Endothelial cell (in vitro differentiated cells): ENCODE measurements around the gene GRAMD1A. TPM values are rescaled to one million over a fixed set of nuclear protein-coding genes. Genes with fewer than 3 reads are reported as not detected.
"Not testable (repeated sequence)": the region's sequence is repeated elsewhere in the genome, so short reads cannot be mapped to it uniquely, and the experiment has no call there.

Experiments used
- DNase-seq: peaks from one replicate; pipeline ENCODE4 v3.0.0; 2021; ENCODE audit warnings: low spot score
- H3K27ac Mint-ChIP-seq: one replicate; pipeline ENCODE4 v1.8.0; 2021; ENCODE audit warnings: mixed read lengths, inconsistent platforms; ENCODE audit not compliant: unreplicated experiment
- H3K27me3 Mint-ChIP-seq: one replicate; pipeline ENCODE4 v1.8.0; 2021; ENCODE audit warnings: mild to moderate bottlenecking, moderate library complexity, mixed read lengths, inconsistent platforms; ENCODE audit not compliant: unreplicated experiment
- H3K36me3 Mint-ChIP-seq: one replicate; pipeline ENCODE4 v1.8.0; 2021; ENCODE audit warnings: mild to moderate bottlenecking, low read depth, mixed read lengths, inconsistent platforms; ENCODE audit not compliant: unreplicated experiment
- H3K4me1 Mint-ChIP-seq: one replicate; pipeline ENCODE4 v1.8.0; 2021; ENCODE audit warnings: mild to moderate bottlenecking, mixed read lengths, inconsistent platforms; ENCODE audit not compliant: unreplicated experiment
- H3K4me3 Mint-ChIP-seq: one replicate; pipeline ENCODE4 v1.8.0; 2021; ENCODE audit warnings: mild to moderate bottlenecking, mixed read lengths, inconsistent platforms; ENCODE audit not compliant: unreplicated experiment
- H3K9me3 Mint-ChIP-seq: one replicate; pipeline ENCODE4 v1.8.0; 2021; ENCODE audit warnings: mixed read lengths, inconsistent platforms; ENCODE audit not compliant: unreplicated experiment
- total RNA-seq: library from RNA; stranded (reverse); fragmentation: NEBNext Ultra II Directional; extraction: Animal tissue kit (Norgen Biotek cat#: 25700); gene quantifications from one replicate; pipeline ENCODE4 v1.2.1, GENCODE V29; 2021; ENCODE audit not compliant: unreplicated experiment
- TF ChIP-seq, protein P1 (sequence below): fragments of 200-600 bp; sonication (generic); IDR thresholded peaks from one replicate; pipeline ENCODE4 v1.5.0; 2021; ENCODE audit warnings: antibody characterized with exemption; ENCODE audit not compliant: unreplicated experiment

GRAMD1A gene
- total RNA-seq, 1 donor from 2014 or later = 156 TPM

DNA sequence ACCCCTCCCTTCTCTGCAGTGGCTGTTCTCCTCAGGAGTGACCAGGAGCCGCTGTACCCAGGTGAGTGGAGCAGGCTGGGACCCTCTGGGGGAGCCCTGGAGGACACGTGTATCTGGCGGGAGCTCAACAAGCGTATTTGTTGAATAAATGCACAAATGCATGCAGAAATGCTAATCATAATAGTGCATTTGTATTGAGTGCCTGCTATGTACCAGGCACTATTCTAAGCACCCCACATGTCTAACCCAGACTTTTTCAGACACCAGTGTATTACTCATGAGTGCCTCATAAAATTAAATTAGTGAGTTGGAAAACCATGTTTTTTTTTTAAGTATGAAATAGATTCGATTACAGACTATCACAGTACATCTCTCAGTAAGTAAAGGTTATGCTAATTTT lies 49.3 kb downstream of the GRAMD1A start:
- no peaks in the 10 kb centered on the region for H3K9me3 Mint-ChIP-seq
- no peak for DNase-seq
- H3K4me1 Mint-ChIP-seq = peaks cover 13% of the 10 kb centered on the region
- TF ChIP-seq, protein P1, sequence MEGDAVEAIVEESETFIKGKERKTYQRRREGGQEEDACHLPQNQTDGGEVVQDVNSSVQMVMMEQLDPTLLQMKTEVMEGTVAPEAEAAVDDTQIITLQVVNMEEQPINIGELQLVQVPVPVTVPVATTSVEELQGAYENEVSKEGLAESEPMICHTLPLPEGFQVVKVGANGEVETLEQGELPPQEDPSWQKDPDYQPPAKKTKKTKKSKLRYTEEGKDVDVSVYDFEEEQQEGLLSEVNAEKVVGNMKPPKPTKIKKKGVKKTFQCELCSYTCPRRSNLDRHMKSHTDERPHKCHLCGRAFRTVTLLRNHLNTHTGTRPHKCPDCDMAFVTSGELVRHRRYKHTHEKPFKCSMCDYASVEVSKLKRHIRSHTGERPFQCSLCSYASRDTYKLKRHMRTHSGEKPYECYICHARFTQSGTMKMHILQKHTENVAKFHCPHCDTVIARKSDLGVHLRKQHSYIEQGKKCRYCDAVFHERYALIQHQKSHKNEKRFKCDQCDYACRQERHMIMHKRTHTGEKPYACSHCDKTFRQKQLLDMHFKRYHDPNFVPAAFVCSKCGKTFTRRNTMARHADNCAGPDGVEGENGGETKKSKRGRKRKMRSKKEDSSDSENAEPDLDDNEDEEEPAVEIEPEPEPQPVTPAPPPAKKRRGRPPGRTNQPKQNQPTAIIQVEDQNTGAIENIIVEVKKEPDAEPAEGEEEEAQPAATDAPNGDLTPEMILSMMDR = no peak
- no peaks in the 10 kb centered on the region for H3K36me3 Mint-ChIP-seq
- H3K27me3 Mint-ChIP-seq = peaks cover 1% of the 10 kb centered on the region
- H3K4me3 Mint-ChIP-seq = no peak overlapping the region
- H3K27ac Mint-ChIP-seq = no peak overlapping the region

DNA sequence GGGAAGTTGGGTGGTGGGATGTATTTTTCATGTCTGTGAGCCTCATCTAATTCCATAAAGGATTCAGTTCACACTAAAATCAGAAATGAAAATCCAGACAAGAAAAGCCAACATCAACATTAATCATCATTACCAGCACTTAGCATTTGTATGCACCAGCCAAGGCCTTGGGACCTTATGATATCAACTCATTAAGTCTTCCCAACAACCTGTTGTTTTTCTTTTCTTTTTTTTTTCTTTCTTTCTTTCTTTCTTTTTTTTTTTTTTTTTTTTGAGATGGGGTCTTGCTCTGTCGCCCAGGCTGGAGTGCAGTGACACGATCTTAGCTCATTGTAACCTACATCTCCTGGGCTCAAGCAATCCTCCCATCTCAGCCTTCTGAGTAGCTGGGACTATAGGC lies 50.5 kb downstream of the GRAMD1A start:
- H3K4me3 Mint-ChIP-seq, H3K9me3 Mint-ChIP-seq, H3K27ac Mint-ChIP-seq, H3K36me3 Mint-ChIP-seq, H3K4me1 Mint-ChIP-seq, H3K27me3 Mint-ChIP-seq, DNase-seq: not testable (repeated sequence)

DNA sequence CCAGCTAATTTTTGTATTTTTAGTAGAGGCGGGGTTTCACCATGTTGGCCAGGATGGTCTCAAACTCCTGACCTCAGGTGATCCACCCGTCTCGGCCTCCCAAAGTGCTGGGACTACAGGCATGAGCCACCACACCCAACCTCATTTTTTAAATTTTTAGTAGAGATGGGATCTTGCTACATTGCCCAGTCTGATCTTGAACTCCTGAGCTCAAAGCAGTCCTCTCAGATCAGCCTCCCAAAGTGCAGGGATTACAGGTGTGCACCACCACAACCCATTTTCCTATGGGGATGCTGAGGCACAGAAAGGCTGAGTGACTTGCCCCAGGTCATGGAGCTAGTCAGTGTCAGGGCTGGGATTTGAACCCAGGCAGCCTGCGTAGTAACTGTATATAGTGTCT lies 51.1 kb downstream of the GRAMD1A start:
- not testable (repeated sequence) for H3K9me3 Mint-ChIP-seq, DNase-seq, H3K27me3 Mint-ChIP-seq, H3K4me3 Mint-ChIP-seq, H3K4me1 Mint-ChIP-seq, H3K27ac Mint-ChIP-seq, H3K36me3 Mint-ChIP-seq

DNA sequence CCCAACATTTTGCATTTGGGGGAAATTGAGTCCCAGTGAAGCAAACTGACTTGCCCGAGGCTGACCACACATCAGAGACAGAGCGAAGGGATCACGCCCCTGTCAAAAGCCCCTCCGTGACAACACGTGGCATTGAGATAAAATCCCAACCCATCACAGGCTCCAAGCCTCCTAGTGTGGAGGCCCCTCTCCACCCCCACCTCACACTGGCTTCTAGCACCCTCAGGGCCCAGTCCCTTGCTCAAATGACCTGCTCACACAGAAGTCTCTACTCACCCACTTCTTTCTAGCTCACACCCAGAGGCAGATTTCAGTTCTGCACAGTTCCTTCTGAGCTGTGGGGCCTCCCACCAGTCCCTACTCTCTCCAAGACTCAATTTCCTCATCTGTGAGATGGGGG lies 51.7 kb downstream of the GRAMD1A start:
- Mint-ChIP-seq H3K4me3 (no peak overlapping the region), H3K27me3 (peaks cover 3% of the 10 kb centered on the region), H3K9me3 (no peaks in the 10 kb centered on the region), H3K27ac (no peak overlapping the region), H3K36me3 (no peaks in the 10 kb centered on the region), H3K4me1 (peaks cover 3% of the 10 kb centered on the region)
- DNase-seq = no peak
- TF ChIP-seq, protein P1 = no peak

DNA sequence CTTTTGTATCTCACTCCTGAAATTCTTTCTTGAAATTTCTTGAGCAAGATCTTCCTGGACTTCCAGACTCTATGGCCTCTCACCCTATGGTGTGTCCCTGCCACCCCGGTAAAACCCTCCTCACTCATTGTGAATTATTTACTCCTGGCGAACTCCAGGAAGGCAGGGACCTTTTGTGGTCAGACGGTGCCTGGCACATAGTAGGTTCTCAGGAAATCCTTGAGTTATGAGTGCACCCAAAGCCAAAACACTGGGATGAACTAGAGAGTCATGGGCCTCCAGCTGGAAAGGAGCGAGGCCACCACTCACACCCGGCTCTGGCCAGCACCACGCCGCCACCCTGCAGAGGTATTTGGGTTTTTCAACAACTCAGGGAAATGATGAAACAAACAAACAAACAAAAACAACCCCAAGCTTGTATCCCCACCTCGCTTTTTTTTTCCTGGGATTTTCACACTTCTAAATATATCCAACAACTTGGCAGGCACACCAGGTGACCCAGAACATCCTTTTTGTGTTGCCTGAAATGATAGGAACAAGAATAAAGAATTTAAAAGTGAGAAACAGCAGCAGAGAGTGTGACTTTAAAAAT lies 52.6 kb downstream of the GRAMD1A start:
- TF ChIP-seq, protein P1 = no peak
- H3K9me3 Mint-ChIP-seq = no peaks in the 10 kb centered on the region
- H3K4me3 Mint-ChIP-seq = no peak overlapping the region
- no peak overlapping the region for H3K27ac Mint-ChIP-seq
- DNase-seq = no peak
- H3K4me1 Mint-ChIP-seq = peaks cover 3% of the 10 kb centered on the region
- no peaks in the 10 kb centered on the region for H3K36me3 Mint-ChIP-seq
- peaks cover 3% of the 10 kb centered on the region for H3K27me3 Mint-ChIP-seq

DNA sequence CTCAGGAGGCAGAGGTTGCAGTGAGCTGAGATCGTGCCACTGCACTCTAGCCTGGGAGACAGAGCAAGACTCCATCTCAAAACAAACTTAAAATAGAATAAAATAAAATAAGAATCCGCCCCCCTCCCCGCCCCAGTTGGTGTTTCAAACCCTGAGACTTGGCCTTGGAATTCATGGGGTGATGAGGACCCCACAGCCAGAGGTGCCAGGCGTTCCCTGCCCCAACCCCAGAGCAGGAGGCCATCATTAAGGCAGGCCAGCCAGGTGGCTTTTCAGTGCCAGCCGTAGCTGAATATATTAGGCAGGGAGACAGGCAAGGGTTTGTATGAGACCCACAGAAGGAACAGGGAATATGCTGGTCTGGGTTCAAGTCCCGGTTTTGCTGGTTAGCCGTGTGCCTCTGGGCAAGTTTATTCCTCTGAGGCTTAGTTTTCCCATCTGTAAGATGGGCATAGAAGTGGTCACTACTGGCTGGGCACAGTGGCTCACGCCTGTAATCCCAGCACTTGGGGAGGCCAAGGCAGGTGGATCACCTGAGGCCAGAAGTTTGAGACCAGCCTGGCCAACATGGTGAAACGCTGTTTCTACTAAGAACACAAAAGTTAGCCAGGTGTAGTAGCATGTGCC lies 53.7 kb downstream of the GRAMD1A start:
- no peaks in the 10 kb centered on the region for H3K9me3 Mint-ChIP-seq
- no peaks in the 10 kb centered on the region for H3K36me3 Mint-ChIP-seq
- no peak overlapping the region for H3K4me3 Mint-ChIP-seq
- peaks cover 3% of the 10 kb centered on the region for H3K27me3 Mint-ChIP-seq
- TF ChIP-seq, protein P1 = no peak
- no peak for DNase-seq
- no peak overlapping the region for H3K27ac Mint-ChIP-seq
- H3K4me1 Mint-ChIP-seq = peaks cover 3% of the 10 kb centered on the region
